HCT116 (cell line): ENCODE measurements around the gene PIP4K2B.

ENCODE experiments used
- FOSL1 ChIP-seq: IDR thresholded peaks from 2 replicates; pipeline ENCODE4 v1.6.1; 2012; ENCODE audit warnings: low read depth
- POLR2A ChIP-seq: IDR thresholded peaks from 2 replicates; pipeline ENCODE4 v1.7.0; 2011; ENCODE audit warnings: borderline replicate concordance; ENCODE audit not compliant: insufficient read depth, insufficient read length; ENCODE audit errors: extremely low read depth
- POLR2AphosphoS5 ChIP-seq: IDR thresholded peaks from 2 replicates; pipeline ENCODE4 v1.6.1; 2011; ENCODE audit warnings: mild to moderate bottlenecking, low read depth, low read length, moderate library complexity

GRCh38 chr17:38741461-38741860, 57.9 kb downstream of the PIP4K2B start:
- no peak for TF ChIP-seq POLR2AphosphoS5
- TF ChIP-seq POLR2A = no peak
- no peak for TF ChIP-seq FOSL1
